ENCODE results near the gene NAV2.

Gene NAV2

DNA sequence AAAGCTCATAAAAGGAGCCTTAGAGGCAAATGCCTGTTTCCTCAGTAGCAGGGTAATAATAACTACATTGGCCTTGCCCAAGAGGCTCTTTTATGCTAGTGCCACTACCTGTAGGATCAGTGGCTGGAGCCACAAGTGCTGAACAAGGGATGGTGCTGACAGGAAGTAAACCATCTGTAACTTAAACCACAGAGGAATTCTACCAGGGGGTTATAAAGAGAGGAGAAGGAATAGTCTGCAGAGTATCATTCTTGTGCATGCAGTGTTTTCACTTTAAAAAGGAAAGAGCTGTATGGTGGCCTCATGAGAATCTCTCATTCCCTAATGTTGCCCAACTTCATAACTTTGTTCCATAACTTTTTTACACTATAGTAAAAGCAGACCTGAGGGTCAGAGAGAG is 279.5 kb downstream of the NAV2 start:
- TF ChIP-seq, protein P1, sequence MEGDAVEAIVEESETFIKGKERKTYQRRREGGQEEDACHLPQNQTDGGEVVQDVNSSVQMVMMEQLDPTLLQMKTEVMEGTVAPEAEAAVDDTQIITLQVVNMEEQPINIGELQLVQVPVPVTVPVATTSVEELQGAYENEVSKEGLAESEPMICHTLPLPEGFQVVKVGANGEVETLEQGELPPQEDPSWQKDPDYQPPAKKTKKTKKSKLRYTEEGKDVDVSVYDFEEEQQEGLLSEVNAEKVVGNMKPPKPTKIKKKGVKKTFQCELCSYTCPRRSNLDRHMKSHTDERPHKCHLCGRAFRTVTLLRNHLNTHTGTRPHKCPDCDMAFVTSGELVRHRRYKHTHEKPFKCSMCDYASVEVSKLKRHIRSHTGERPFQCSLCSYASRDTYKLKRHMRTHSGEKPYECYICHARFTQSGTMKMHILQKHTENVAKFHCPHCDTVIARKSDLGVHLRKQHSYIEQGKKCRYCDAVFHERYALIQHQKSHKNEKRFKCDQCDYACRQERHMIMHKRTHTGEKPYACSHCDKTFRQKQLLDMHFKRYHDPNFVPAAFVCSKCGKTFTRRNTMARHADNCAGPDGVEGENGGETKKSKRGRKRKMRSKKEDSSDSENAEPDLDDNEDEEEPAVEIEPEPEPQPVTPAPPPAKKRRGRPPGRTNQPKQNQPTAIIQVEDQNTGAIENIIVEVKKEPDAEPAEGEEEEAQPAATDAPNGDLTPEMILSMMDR (IDR thresholded peaks at IDR 0.05; ENCODE audit: low read depth, low read length), result no peak
- no peak overlapping the region for H3K4me3 ChIP-seq (ENCODE audit: low read depth, low read length)
- no peak for DNase-seq (ENCODE audit: low read depth, low spot score)
- in situ Hi-C loops (cut with HindIII; ENCODE audit: low sequenced_read_pairs), result no loop called here

DNA sequence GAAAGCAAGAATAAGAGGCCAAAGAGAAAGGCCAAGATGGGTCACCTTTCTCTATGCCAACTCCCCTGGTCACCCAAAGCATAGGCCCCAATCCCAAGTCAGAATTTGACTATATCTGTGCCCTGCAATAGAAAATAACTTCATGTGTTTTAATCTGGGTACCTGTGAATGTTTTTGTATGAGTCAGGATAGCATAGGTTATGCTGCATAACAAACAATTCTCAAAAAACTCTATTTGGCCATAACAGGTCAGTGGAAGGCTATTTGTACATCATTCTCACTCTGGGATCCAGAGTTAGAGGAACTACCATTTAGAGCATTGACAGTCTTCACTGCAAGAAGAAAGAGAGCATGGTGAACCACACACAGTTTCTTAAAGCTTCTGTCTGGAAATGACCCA is 280.4 kb downstream of the NAV2 start:
- no peak for DNase-seq (ENCODE audit: low read depth, low spot score)
- in situ Hi-C loops (cut with HindIII; ENCODE audit: low sequenced_read_pairs), result no loop called here
- H3K4me3 ChIP-seq (ENCODE audit: low read depth, low read length), result no peak overlapping the region
- TF ChIP-seq, protein P1 (IDR thresholded peaks at IDR 0.05; ENCODE audit: low read depth, low read length), result no peak

GRCh38 chr11:19994672-19995071 is 282.0 kb downstream of the NAV2 start:
- in situ Hi-C loops (cut with HindIII; ENCODE audit: low sequenced_read_pairs), result no loop called here
- DNase-seq (ENCODE audit: low read depth, low spot score), result no peak
- TF ChIP-seq, protein P1 (IDR thresholded peaks at IDR 0.05; ENCODE audit: low read depth, low read length), result no peak
- no peak overlapping the region for H3K4me3 ChIP-seq (ENCODE audit: low read depth, low read length)

DNA sequence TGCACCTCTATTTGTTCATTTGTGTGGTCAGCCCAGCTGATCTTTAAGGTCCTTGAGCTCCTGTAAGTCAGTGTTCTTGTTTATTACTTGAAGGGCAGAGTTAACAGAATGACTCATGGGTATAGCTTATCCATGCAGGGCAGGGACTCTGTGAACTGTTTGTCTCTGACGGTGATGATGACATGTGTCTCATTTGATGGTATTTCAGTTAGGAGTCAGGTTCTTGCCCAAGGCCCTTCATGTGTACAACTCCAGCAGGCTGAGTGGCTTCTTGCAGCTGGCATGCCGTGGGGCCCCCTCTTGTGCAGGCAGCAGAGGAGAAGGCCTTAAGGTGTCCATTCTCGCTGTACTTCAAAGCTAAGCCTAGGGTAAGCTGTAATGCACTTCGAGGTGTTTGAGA is 282.5 kb downstream of the NAV2 start:
- TF ChIP-seq, protein P1 (IDR thresholded peaks at IDR 0.05; ENCODE audit: low read depth, low read length), result no peak
- in situ Hi-C loops (cut with HindIII; ENCODE audit: low sequenced_read_pairs), result no loop called here
- peak; percentile 72 for DNase-seq (ENCODE audit: low read depth, low spot score)
- H3K4me3 ChIP-seq (ENCODE audit: low read depth, low read length), result no peak overlapping the region

- in situ Hi-C loops (cut with HindIII; ENCODE audit: low sequenced_read_pairs), result no loop called here
- H3K4me3 ChIP-seq (ENCODE audit: low read depth, low read length), result no peak overlapping the region
- TF ChIP-seq, protein P1 (IDR thresholded peaks at IDR 0.05; ENCODE audit: low read depth, low read length), result no peak
- DNase-seq (ENCODE audit: low read depth, low spot score), result no peak
Observed at GRCh38 chr11:19996571-19996970, 283.9 kb downstream of the NAV2 start.

DNA sequence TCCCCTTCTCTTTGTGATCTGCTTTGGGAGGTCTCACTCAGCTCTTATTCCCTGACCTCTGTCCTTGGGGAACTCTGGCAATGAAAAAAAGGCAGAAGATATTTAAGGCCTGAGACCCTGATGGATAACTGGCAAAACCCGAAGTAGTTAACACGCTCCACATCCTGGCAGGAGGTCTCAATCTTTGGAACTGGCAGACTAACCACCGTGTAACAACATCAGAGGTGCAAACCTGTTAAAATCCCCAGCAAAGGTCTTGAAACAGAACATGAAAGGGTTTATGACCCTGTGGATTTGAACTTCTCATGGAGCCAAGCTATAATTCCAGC is 287.3 kb downstream of the NAV2 start:
- no peak for DNase-seq (ENCODE audit: low read depth, low spot score)
- TF ChIP-seq, protein P1 (IDR thresholded peaks at IDR 0.05; ENCODE audit: low read depth, low read length), result no peak
- H3K4me3 ChIP-seq (ENCODE audit: low read depth, low read length), result no peak overlapping the region
- in situ Hi-C loops (cut with HindIII; ENCODE audit: low sequenced_read_pairs), result no loop called here
